Neural crest cell (in vitro differentiated cells): Measurements from ENCODE around the gene PCDHA11. TPM values are rescaled to one million over a fixed set of nuclear protein-coding genes. Genes with fewer than 3 reads are reported as not detected.

ENCODE experiments used
- DNase-seq: peaks from one replicate; pipeline ENCODE4 v3.0.0; 2021; ENCODE audit warnings: low read depth, mixed read lengths, low spot score
- H3K27ac Mint-ChIP-seq: one replicate; pipeline ENCODE4 v1.8.0; 2021; ENCODE audit warnings: mild to moderate bottlenecking, mixed read lengths; ENCODE audit not compliant: unreplicated experiment
- H3K27me3 Mint-ChIP-seq: 2 replicates; pipeline ENCODE4 v1.8.0; 2021; ENCODE audit warnings: low read depth, mild to moderate bottlenecking, mixed read lengths
- H3K36me3 Mint-ChIP-seq: 2 replicates; pipeline ENCODE4 v1.8.0; 2021; ENCODE audit warnings: low read depth, mild to moderate bottlenecking, mixed read lengths
- H3K4me1 Mint-ChIP-seq: 2 replicates; pipeline ENCODE4 v1.8.0; 2021; ENCODE audit warnings: mixed read lengths
- H3K4me3 Mint-ChIP-seq: one replicate; pipeline ENCODE4 v1.8.0; 2021; ENCODE audit warnings: mild to moderate bottlenecking, mixed read lengths
- H3K9me3 Mint-ChIP-seq: 2 replicates; pipeline ENCODE4 v1.8.0; 2021; ENCODE audit warnings: mixed read lengths
- total RNA-seq: library from RNA; stranded (reverse); gene quantifications from 2 replicates; pipeline ENCODE4 v1.2.1, GENCODE V29; 2021
- TF ChIP-seq, protein P1 (sequence below): fragments of 200-600 bp; sonication (generic); conservative IDR thresholded peaks from 2 replicates; pipeline ENCODE4 v1.5.0; 2021; ENCODE audit warnings: antibody characterized with exemption, mild to moderate bottlenecking

The PCDHA11 gene
- total RNA-seq, 1 donor from 2014 or later: 6.8 TPM

DNA sequence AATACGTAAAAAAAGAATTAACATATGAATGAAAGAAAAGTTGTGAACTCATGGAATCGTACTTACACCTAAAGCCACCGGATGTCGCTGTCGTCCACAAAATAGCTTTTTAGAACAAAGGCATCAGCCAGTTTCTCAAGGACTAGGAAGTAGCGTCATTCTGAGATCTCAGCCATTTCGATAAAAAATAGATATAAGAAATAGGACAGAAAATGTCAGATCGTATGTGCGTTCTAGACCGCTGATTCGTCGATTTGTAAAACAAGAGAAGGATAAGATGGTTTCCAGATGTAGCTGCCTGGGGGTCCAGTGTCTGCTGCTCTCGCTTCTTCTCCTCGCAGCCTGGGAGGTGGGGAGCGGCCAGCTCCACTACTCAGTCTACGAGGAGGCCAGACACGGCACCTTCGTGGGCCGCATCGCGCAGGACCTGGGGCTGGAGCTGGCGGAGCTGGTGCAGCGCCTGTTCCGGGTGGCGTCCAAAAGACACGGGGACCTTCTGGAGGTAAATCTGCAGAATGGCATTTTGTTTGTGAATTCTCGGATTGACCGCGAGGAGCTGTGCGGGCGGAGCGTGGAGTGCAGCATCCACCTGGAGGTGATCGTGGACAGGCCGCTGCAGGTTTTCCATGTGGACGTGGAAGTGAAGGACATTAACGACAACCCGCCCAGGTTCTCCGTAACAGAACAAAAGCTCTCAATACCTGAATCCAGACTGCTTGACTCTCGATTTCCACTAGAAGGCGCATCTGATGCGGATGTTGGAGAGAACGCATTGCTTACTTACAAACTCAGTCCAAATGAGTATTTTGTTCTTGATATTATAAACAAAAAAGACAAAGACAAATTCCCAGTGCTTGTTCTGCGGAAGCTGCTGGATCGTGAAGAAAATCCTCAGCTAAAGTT lies 12.7 kb upstream of the PCDHA11 start, which contains the start of gene PCDHA10:
PCDHA10 (plus strand) TSS at position 126 of the 903 bp plus-strand sequence; CDS start at position 278, 152 bp downstream.
- no peaks in the 10 kb centered on the region for H3K27me3 Mint-ChIP-seq
- H3K9me3 Mint-ChIP-seq: peaks cover 11% of the 10 kb centered on the region
- DNase-seq: no peak
- H3K4me3 Mint-ChIP-seq: peak within 1 kb of the TSS; percentile 82
- TF ChIP-seq, protein P1, sequence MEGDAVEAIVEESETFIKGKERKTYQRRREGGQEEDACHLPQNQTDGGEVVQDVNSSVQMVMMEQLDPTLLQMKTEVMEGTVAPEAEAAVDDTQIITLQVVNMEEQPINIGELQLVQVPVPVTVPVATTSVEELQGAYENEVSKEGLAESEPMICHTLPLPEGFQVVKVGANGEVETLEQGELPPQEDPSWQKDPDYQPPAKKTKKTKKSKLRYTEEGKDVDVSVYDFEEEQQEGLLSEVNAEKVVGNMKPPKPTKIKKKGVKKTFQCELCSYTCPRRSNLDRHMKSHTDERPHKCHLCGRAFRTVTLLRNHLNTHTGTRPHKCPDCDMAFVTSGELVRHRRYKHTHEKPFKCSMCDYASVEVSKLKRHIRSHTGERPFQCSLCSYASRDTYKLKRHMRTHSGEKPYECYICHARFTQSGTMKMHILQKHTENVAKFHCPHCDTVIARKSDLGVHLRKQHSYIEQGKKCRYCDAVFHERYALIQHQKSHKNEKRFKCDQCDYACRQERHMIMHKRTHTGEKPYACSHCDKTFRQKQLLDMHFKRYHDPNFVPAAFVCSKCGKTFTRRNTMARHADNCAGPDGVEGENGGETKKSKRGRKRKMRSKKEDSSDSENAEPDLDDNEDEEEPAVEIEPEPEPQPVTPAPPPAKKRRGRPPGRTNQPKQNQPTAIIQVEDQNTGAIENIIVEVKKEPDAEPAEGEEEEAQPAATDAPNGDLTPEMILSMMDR: peak; percentile 70
- peak within 1 kb of the TSS; percentile 76 for H3K27ac Mint-ChIP-seq
- H3K4me1 Mint-ChIP-seq: peaks cover 5% of the 10 kb centered on the region
- H3K36me3 Mint-ChIP-seq: peaks cover 63% of the 10 kb centered on the region

GRCh38 chr5:140857177-140857986 lies 11.4 kb upstream of the PCDHA11 start:
- Mint-ChIP-seq H3K4me1 (peaks cover 5% of the 10 kb centered on the region), H3K36me3 (peaks cover 72% of the 10 kb centered on the region), H3K27ac (no peak overlapping the region), H3K9me3 (peaks cover 14% of the 10 kb centered on the region), H3K4me3 (no peak overlapping the region), H3K27me3 (no peaks in the 10 kb centered on the region)
- DNase-seq: no peak
- TF ChIP-seq, protein P1: no peak

GRCh38 chr5:140857987-140858240 lies 10.8 kb upstream of the PCDHA11 start:
- peaks cover 74% of the 10 kb centered on the region for H3K36me3 Mint-ChIP-seq
- H3K27me3 Mint-ChIP-seq: no peaks in the 10 kb centered on the region
- H3K9me3 Mint-ChIP-seq: peaks cover 14% of the 10 kb centered on the region
- TF ChIP-seq, protein P1: no peak
- H3K27ac Mint-ChIP-seq: no peak overlapping the region
- no peak for DNase-seq
- H3K4me1 Mint-ChIP-seq: peaks cover 5% of the 10 kb centered on the region
- H3K4me3 Mint-ChIP-seq: no peak overlapping the region

GRCh38 chr5:140862441-140863295 lies 6.1 kb upstream of the PCDHA11 start:
- no peaks in the 10 kb centered on the region for H3K27me3 Mint-ChIP-seq
- H3K27ac Mint-ChIP-seq: no peak overlapping the region
- no peak for DNase-seq
- H3K36me3 Mint-ChIP-seq: peaks cover 62% of the 10 kb centered on the region
- peaks cover 14% of the 10 kb centered on the region for H3K9me3 Mint-ChIP-seq
- no peak overlapping the region for H3K4me3 Mint-ChIP-seq
- TF ChIP-seq, protein P1: no peak
- H3K4me1 Mint-ChIP-seq: no peaks in the 10 kb centered on the region

DNA sequence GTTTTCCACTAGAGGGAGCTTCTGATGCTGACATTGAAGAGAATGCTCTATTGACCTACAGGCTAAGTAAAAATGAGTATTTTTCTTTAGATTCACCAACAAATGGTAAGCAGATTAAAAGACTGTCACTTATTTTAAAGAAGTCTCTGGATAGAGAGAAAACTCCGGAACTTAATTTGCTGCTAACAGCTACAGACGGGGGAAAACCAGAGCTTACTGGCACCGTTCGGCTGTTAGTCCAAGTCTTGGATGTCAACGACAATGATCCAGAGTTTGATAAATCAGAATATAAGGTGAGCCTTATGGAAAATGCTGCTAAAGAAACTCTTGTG lies 764 bp downstream of the PCDHA11 start:
- Mint-ChIP-seq H3K9me3 (peaks cover 15% of the 10 kb centered on the region), H3K27ac (no peak overlapping the region), H3K27me3 (no peaks in the 10 kb centered on the region), H3K36me3 (peaks cover 47% of the 10 kb centered on the region), H3K4me1 (peaks cover 4% of the 10 kb centered on the region), H3K4me3 (peak overlapping the region; percentile 91)
- DNase-seq: no peak
- TF ChIP-seq, protein P1: no peak
